ENCODE results near the gene GPC6. TPM values are rescaled to one million over a fixed set of nuclear protein-coding genes. Genes with fewer than 3 reads are reported as not detected.

Gene GPC6
- total RNA-seq, 1 experiment from 2014 or later = not detected

DNA sequence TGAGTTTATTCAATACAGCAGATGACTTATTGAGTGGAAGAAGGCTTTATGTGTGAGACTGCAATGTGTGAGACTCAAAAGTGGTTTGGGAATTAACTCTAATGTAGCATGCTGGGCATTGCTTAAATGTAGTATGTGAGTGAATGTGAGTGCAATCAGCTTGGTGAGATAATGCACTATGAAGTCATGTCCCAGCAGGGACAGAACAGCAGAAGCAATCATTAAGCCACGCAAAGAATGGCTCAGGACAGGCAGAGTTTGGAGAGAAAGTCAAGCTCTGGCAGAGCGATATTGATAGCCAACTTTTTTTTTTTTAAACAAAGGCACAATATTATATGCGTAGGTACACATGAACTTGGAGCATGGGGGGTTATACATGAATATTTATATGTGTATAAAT is 597.7 kb downstream of the GPC6 start:
- no peak overlapping the region for H3K27ac Mint-ChIP-seq (ENCODE audit: unreplicated experiment)
- H3K36me3 Mint-ChIP-seq (ENCODE audit: insufficient read depth, unreplicated experiment) = no peaks in the 10 kb centered on the region
- TF ChIP-seq, protein P1, sequence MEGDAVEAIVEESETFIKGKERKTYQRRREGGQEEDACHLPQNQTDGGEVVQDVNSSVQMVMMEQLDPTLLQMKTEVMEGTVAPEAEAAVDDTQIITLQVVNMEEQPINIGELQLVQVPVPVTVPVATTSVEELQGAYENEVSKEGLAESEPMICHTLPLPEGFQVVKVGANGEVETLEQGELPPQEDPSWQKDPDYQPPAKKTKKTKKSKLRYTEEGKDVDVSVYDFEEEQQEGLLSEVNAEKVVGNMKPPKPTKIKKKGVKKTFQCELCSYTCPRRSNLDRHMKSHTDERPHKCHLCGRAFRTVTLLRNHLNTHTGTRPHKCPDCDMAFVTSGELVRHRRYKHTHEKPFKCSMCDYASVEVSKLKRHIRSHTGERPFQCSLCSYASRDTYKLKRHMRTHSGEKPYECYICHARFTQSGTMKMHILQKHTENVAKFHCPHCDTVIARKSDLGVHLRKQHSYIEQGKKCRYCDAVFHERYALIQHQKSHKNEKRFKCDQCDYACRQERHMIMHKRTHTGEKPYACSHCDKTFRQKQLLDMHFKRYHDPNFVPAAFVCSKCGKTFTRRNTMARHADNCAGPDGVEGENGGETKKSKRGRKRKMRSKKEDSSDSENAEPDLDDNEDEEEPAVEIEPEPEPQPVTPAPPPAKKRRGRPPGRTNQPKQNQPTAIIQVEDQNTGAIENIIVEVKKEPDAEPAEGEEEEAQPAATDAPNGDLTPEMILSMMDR (IDR thresholded peaks at IDR 0.05; ENCODE audit: unreplicated experiment) = no peak
- no peaks in the 10 kb centered on the region for H3K27me3 Mint-ChIP-seq (ENCODE audit: unreplicated experiment)
- no peaks in the 10 kb centered on the region for H3K9me3 Mint-ChIP-seq (ENCODE audit: low read depth, unreplicated experiment)
- CTCF ChIA-PET = no interaction called here
- H3K4me1 Mint-ChIP-seq (ENCODE audit: low read depth, unreplicated experiment) = no peaks in the 10 kb centered on the region
- no peak overlapping the region for H3K4me3 Mint-ChIP-seq (ENCODE audit: low read depth, unreplicated experiment)
- intact Hi-C loops (cut with micrococcal nuclease; ENCODE audit: unreplicated experiment) = no loop called here
- BruUV-seq (replicated peaks) = no TSS peak
- no peak for DNase-seq

DNA sequence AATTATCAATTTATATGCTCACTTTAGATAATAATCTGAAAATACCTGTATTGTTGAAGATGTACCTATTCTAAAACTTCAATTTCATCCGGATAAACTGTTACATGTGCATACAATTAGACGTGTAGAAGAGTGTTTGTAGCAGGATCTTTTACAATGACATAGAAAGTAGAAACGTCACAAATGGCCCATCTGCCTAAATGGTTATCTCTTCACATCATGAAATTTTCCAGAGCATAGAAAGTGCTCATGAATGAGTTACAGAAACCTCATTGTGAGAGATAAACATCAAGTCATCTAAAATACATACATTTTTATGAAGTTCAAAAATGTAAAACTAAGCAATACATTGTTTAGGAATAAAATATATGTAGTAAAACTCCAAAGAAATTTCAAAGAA is 607.4 kb downstream of the GPC6 start:
- CTCF ChIA-PET = no interaction called here
- DNase-seq = no peak
- TF ChIP-seq, protein P1 (IDR thresholded peaks at IDR 0.05; ENCODE audit: unreplicated experiment) = no peak
- H3K4me3 Mint-ChIP-seq (ENCODE audit: low read depth, unreplicated experiment) = no peak overlapping the region
- H3K36me3 Mint-ChIP-seq (ENCODE audit: insufficient read depth, unreplicated experiment) = no peaks in the 10 kb centered on the region
- no peaks in the 10 kb centered on the region for H3K27me3 Mint-ChIP-seq (ENCODE audit: unreplicated experiment)
- no peaks in the 10 kb centered on the region for H3K4me1 Mint-ChIP-seq (ENCODE audit: low read depth, unreplicated experiment)
- H3K9me3 Mint-ChIP-seq (ENCODE audit: low read depth, unreplicated experiment) = no peaks in the 10 kb centered on the region
- intact Hi-C loops (cut with micrococcal nuclease; ENCODE audit: unreplicated experiment) = no loop called here
- H3K27ac Mint-ChIP-seq (ENCODE audit: unreplicated experiment) = no peak overlapping the region
- no TSS peak for BruUV-seq (replicated peaks)

DNA sequence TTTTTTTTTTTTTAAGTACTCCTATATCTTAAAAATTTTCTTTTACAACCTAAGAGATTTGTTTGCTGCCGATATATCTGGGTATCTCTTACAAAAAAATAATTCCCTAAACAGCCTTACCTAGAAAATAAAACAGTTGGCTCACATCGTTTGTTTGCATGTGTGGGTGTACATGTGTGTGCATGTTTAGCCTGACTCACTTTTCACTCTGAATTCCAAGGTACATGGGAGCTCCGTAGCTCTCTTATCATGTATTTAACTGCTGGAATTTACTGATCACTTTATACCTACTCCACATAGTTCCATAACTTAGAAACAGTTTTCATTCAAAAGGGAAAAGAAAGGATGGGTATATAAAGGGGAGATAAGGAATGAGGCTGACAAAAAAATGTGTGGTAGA is 616.5 kb downstream of the GPC6 start:
- H3K27ac Mint-ChIP-seq (ENCODE audit: unreplicated experiment) = no peak overlapping the region
- no peaks in the 10 kb centered on the region for H3K9me3 Mint-ChIP-seq (ENCODE audit: low read depth, unreplicated experiment)
- DNase-seq = no peak
- TF ChIP-seq, protein P1 (IDR thresholded peaks at IDR 0.05; ENCODE audit: unreplicated experiment) = no peak
- no peaks in the 10 kb centered on the region for H3K4me1 Mint-ChIP-seq (ENCODE audit: low read depth, unreplicated experiment)
- no peaks in the 10 kb centered on the region for H3K36me3 Mint-ChIP-seq (ENCODE audit: insufficient read depth, unreplicated experiment)
- H3K4me3 Mint-ChIP-seq (ENCODE audit: low read depth, unreplicated experiment) = no peak overlapping the region
- no TSS peak for BruUV-seq (replicated peaks)
- intact Hi-C loops (cut with micrococcal nuclease; ENCODE audit: unreplicated experiment) = no loop called here
- CTCF ChIA-PET = no interaction called here
- H3K27me3 Mint-ChIP-seq (ENCODE audit: unreplicated experiment) = no peaks in the 10 kb centered on the region

DNA sequence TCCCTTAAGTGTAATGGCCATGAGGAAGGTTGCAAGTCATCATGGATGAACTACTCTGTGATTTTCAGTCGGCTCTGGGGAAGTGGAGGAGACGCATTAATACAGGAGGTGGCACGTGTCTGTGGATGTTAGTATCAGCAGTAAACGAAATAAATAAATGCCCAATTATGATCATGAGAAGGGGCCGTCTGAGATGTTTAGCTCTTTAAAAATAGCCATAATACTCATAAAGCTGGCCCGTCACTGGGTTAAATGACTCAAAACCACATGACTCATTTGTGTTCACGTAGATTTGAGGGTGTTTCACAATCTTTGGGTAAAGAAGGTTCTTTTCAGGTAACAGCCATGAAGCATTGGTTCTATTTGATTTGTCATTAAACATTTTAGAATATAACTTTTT is 620.6 kb downstream of the GPC6 start:
- no peak for DNase-seq
- Mint-ChIP-seq H3K27me3 (ENCODE audit: unreplicated experiment) (no peaks in the 10 kb centered on the region), H3K9me3 (ENCODE audit: low read depth, unreplicated experiment) (no peaks in the 10 kb centered on the region), H3K4me1 (ENCODE audit: low read depth, unreplicated experiment) (no peaks in the 10 kb centered on the region), H3K4me3 (ENCODE audit: low read depth, unreplicated experiment) (no peak overlapping the region), H3K27ac (ENCODE audit: unreplicated experiment) (no peak overlapping the region), H3K36me3 (ENCODE audit: insufficient read depth, unreplicated experiment) (no peaks in the 10 kb centered on the region)
- intact Hi-C loops (cut with micrococcal nuclease; ENCODE audit: unreplicated experiment) = no loop called here
- TF ChIP-seq, protein P1 (IDR thresholded peaks at IDR 0.05; ENCODE audit: unreplicated experiment) = no peak
- no TSS peak for BruUV-seq (replicated peaks)
- CTCF ChIA-PET = no interaction called here

DNA sequence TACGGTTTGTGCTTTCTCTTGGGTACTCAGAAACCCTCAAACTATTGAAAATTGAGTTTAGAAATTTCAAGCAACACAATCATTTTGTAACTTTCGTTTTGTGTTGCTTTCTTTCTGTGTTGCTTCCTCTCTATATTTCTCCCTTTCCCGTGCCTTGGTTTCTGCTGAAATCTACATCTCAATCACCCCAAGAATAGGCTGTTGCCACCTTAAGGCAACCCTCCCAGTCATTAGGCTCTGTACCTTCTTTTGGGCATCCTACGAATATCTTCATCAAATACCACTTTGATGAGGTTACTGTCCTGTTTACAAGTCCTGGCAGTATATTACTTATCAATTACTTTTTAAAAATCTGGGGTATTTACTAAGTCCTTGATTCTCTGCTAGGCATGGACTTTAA is 621.6 kb downstream of the GPC6 start:
- CTCF ChIA-PET = no interaction called here
- Mint-ChIP-seq H3K4me1 (ENCODE audit: low read depth, unreplicated experiment) (no peaks in the 10 kb centered on the region), H3K4me3 (ENCODE audit: low read depth, unreplicated experiment) (no peak overlapping the region), H3K27me3 (ENCODE audit: unreplicated experiment) (no peaks in the 10 kb centered on the region), H3K27ac (ENCODE audit: unreplicated experiment) (no peak overlapping the region), H3K9me3 (ENCODE audit: low read depth, unreplicated experiment) (no peaks in the 10 kb centered on the region), H3K36me3 (ENCODE audit: insufficient read depth, unreplicated experiment) (no peaks in the 10 kb centered on the region)
- TF ChIP-seq, protein P1 (IDR thresholded peaks at IDR 0.05; ENCODE audit: unreplicated experiment) = no peak
- BruUV-seq (replicated peaks) = no TSS peak
- DNase-seq = no peak
- intact Hi-C loops (cut with micrococcal nuclease; ENCODE audit: unreplicated experiment) = no loop called here

Data from Calu3 (cell line).